Activated naive CD8-positive, alpha-beta T cell treated with anti-CD3 and anti-CD28 coated beads, Interleukin-2, amount 10 ng/mL, durations not matched to agents 7 days and 5 days (primary cell): ENCODE data around the gene KPNA6. TPM values are rescaled to one million over a fixed set of nuclear protein-coding genes. Genes with fewer than 3 reads are reported as not detected.

Experiments used
- ATAC-seq: fragments of 150-1000 bp; cut with Tn5 transposase; one replicate; pipeline ENCODE4 v1.10.0; 2021; ENCODE audit warnings: low read depth, moderate library complexity
- POLR2A ChIA-PET: fragments of 350-600 bp; sonication (Branson Sonifier 250); formaldehyde crosslinking; loops from one replicate; lab custom pipeline; 2021; ENCODE audit warnings: antibody characterized with exemption; lab: Charles Lee
- DNase-seq: peaks from one replicate; pipeline ENCODE4 v3.0.0; 2021
- H3K27ac Mint-ChIP-seq: one replicate; pipeline ENCODE4 v1.8.0; 2022; ENCODE audit warnings: mild to moderate bottlenecking, mixed read lengths
- H3K27me3 Mint-ChIP-seq: one replicate; pipeline ENCODE4 v1.8.0; 2022; ENCODE audit warnings: mild to moderate bottlenecking, moderate library complexity, mixed read lengths
- H3K36me3 Mint-ChIP-seq: one replicate; pipeline ENCODE4 v1.8.0; 2021; ENCODE audit warnings: mild to moderate bottlenecking, mixed read lengths
- H3K4me1 Mint-ChIP-seq: one replicate; pipeline ENCODE4 v1.8.0; 2021; ENCODE audit warnings: mixed read lengths
- H3K4me3 Mint-ChIP-seq: one replicate; pipeline ENCODE4 v1.8.0; 2022; ENCODE audit warnings: mild to moderate bottlenecking, moderate library complexity, mixed read lengths
- H3K9me3 Mint-ChIP-seq: one replicate; pipeline ENCODE4 v1.8.0; 2021; ENCODE audit warnings: mixed read lengths
- total RNA-seq, 2 experiments: library from RNA; stranded (reverse); gene quantifications; one replicate each; pipeline ENCODE4 v1.2.3, GENCODE V29; 2021

KPNA6 gene
- total RNA-seq, 2 experiments from 2014 or later, result 63.8 to 69.8 TPM

DNA sequence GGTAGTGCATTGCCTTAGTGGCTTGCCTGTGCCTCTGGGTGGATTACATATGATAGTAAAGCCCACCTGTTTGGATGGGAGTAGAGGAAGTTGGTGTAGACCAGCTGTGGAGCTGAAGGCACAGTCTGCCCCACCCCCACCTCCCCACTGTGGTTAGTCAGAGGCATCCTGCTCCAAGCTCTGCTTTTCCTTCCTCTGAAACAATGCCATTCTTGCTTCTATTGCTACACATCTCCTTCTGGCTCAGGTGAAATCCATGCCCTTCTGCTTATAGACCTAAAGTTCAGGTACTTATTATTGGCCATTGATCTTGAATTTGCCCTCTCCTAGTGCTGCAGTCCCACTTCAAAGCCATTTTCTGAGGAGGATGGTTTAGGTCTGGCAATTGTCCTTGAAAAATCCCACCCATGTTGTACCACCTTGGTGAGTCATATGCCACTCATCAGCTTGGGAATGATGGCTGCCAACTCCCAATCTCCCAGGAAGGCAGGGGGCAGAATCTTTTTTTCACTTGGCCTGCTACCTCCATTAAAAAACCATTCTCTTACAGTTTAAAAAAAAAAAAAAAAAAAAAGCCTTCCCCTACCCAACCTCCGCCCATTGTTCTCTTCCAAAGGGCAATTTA is 64.9 kb downstream of the KPNA6 start:
- Mint-ChIP-seq H3K4me1 (peaks cover 17% of the 10 kb centered on the region), H3K36me3 (peaks cover 35% of the 10 kb centered on the region), H3K27ac (peak overlapping the region; percentile 50), H3K27me3 (no peaks in the 10 kb centered on the region), H3K4me3 (peak overlapping the region; percentile 28), H3K9me3 (no peaks in the 10 kb centered on the region)
- no peak for DNase-seq
- ATAC-seq, result no peak
- POLR2A ChIA-PET, result interaction anchor here (0.6 kb wide), 1 partner anchor 118 kb away, joined by 4 read pairs; no protein-coding TSS in a partner anchor

DNA sequence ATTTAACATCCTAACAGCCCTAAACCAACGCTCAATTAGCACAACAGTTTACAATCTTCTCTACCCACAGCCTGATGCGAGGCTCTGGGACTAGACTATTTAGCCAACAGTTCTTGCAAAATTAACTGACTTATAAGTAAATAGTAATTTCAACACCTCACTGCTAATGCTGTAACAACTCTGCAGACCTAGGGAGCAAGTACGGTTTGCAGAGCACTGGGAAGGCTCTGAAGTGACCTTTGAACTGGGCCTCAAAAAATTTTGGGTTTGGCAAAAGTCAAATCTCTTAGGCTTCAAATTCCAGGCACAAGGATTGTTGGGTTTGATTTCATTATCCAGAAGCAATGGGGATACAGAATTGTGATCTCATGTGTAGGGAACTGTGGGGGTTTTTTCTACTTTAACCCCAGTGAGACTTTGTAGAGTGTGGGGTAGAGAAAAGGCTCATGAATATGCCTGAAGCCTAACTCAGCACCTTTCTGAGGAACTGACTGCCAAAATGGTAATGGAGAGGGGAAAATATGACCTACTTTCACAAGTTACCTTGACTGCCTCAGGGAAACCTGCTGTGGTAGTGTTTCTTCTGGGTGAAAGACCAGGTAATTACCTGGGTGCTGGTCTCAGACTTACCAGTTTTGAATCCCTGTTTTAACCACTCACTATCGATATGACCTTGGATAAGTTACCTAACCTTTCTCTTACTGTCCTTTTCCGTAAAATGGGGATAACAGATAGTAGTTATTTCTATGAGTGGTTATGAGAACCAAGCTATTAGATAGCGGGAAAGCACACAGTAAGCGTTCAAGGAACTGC is 70.7 kb downstream of the KPNA6 start:
- H3K36me3 Mint-ChIP-seq, result peaks cover 29% of the 10 kb centered on the region
- no peaks in the 10 kb centered on the region for H3K9me3 Mint-ChIP-seq
- H3K27ac Mint-ChIP-seq, result peak overlapping the region; percentile 98
- no peaks in the 10 kb centered on the region for H3K27me3 Mint-ChIP-seq
- no peak for DNase-seq
- peak overlapping the region; percentile 92 for H3K4me3 Mint-ChIP-seq
- no peak for ATAC-seq
- H3K4me1 Mint-ChIP-seq, result peaks cover 19% of the 10 kb centered on the region
- POLR2A ChIA-PET, result interaction anchor here (0.6 to 4.1 kb wide), 13 partner anchors 12 to 663 kb away, joined by 3 to 37 read pairs (median 7); partner anchors contain the start of genes CCDC28B, IQCC, KPNA6 and LCK

DNA sequence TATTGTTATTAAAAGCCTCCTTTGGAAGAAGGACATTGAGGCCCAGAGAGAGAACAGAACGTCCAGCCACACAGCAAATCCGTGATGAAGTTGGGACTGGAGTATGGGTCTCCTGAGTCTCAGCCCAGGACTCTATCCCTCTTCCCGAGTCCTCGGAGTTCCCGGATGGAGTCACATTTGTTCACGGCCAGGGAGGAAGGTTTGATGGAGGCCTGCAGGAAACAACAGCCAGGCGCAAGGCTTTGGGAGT is 71.3 kb downstream of the KPNA6 start:
- peak overlapping the region; percentile 92 for H3K4me3 Mint-ChIP-seq
- POLR2A ChIA-PET, result interaction anchor here (0.6 to 4.1 kb wide), 13 partner anchors 12 to 662 kb away, joined by 3 to 37 read pairs (median 7); partner anchors contain the start of genes CCDC28B, IQCC, KPNA6 and LCK
- peaks cover 23% of the 10 kb centered on the region for H3K4me1 Mint-ChIP-seq
- ATAC-seq, result no peak
- H3K27ac Mint-ChIP-seq, result peak overlapping the region; percentile 98
- no peaks in the 10 kb centered on the region for H3K27me3 Mint-ChIP-seq
- H3K9me3 Mint-ChIP-seq, result no peaks in the 10 kb centered on the region
- H3K36me3 Mint-ChIP-seq, result peaks cover 33% of the 10 kb centered on the region
- no peak for DNase-seq

DNA sequence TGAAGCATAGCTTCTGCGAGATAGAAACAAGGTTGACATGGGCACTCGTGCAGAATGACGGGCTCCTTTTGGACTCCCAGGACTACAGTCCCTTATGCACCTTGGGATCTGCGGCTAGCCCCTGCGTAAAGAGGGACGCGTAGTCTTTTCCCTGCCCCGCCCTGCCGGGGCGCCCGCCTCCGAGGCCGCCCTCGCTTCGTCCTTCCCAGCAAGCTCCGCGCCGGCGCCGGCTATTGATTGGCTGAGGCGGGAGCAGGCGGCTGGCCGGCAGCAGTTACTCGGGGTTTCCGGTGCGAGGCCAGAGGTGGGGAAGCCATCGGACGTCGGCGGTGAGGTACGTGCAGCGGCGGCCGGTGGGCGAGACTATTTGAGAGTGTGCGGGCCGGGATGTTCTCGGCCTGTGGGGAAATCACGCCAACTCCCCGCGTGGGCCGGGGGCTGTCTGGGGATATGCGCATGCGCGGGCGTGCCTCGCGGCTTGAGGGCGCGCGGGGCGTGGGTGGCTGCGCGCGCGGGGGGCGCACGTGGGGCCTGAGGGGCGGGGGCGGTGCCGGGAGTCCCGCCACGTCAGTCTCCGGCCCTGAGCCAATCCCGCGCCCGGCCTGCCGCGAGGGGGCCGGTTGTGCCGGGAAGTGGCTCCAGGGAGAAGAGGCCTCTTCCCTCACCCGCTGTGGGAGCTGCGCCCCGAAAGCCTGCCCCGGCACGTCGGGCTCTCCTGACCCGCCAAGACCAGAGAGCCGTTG is 71.8 kb downstream of the KPNA6 start, which contains the start of gene TXLNA:
TSS of gene TXLNA (plus strand) at position 233 of the 743 bp plus-strand sequence. CDS start 671 bp downstream, outside the sequence.
- DNase-seq (peak; percentile 93), ATAC-seq (peak; percentile 89)
- Mint-ChIP-seq H3K36me3 (peaks cover 35% of the 10 kb centered on the region), H3K27ac (peak within 1 kb of the TSS; percentile 98), H3K9me3 (no peaks in the 10 kb centered on the region), H3K4me3 (peak within 1 kb of the TSS; percentile 92), H3K4me1 (peaks cover 28% of the 10 kb centered on the region), H3K27me3 (no peaks in the 10 kb centered on the region)
- POLR2A ChIA-PET, result interaction anchor here (0.6 to 4.1 kb wide), 16 partner anchors 11 to 662 kb away, joined by 3 to 37 read pairs (median 5); partner anchors contain the start of genes CCDC28B, IQCC, KPNA6 and LCK

DNA sequence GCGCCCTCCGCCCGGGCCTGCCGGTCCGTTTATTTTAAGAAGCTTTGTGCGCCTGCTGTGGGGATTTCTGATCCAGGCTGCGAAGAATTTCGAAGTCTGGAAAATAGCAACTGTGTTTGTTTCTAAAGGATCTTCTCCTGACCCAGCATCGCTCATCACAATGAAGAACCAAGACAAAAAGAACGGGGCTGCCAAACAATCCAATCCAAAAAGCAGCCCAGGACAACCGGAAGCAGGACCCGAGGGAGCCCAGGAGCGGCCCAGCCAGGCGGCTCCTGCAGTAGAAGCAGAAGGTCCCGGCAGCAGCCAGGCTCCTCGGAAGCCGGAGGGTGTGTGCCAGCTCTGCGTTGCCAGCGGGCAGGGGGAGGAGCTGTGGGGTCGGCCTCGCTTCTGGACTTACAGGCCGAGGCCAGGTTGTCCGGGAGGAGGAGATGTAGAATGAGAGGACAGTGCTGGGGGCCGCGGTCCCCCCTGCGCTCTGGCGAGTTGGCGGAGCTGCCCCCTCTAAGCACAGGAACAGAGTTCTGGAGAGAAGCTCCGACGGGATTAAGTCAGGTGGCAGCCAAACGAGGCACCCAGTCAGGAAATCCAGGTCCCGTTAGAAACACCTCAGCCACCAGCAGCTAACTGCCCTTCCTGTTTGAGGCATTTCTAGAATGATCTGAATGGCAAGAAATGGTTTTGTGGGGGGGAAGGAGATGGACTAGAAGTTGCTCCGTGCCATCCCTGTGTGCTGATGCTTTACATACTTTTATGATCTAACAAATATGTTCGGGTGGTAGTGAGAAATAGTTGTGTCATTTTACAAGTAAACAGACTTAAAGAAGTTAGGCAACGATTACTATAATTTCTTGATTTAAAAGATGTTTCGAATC is 72.6 kb downstream of the KPNA6 start:
- DNase-seq, result peak; percentile 56
- peak overlapping the region; percentile 74 for H3K27ac Mint-ChIP-seq
- H3K4me3 Mint-ChIP-seq, result peak overlapping the region; percentile 92
- H3K4me1 Mint-ChIP-seq, result peaks cover 33% of the 10 kb centered on the region
- peaks cover 41% of the 10 kb centered on the region for H3K36me3 Mint-ChIP-seq
- peak; percentile 17 for ATAC-seq
- H3K27me3 Mint-ChIP-seq, result no peaks in the 10 kb centered on the region
- POLR2A ChIA-PET, result interaction anchor here (0.5 to 4.1 kb wide), 14 partner anchors 13 to 111 kb away, joined by 3 to 37 read pairs (median 8); partner anchors contain the start of genes CCDC28B, HDAC1, IQCC and KPNA6
- H3K9me3 Mint-ChIP-seq, result no peaks in the 10 kb centered on the region

DNA sequence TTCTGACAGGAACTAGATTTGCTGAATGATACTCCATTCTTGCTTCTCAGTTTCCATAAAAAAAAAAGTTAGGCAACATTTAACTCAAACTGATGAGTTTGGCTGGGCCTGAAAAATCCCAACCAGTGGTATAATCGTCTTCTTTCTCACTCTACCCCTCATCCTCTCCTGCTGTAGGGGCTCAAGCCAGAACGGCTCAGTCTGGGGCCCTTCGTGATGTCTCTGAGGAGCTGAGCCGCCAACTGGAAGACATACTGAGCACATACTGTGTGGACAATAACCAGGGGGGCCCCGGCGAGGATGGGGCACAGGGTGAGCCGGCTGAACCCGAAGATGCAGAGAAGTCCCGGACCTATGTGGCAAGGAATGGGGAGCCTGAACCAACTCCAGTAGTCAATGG is 73.2 kb downstream of the KPNA6 start:
- no peak for ATAC-seq
- POLR2A ChIA-PET, result interaction anchor here (0.6 to 4.1 kb wide), 10 partner anchors 12 to 111 kb away, joined by 3 to 37 read pairs (median 8); partner anchors contain the start of genes CCDC28B, HDAC1, IQCC and KPNA6
- H3K27ac Mint-ChIP-seq, result peak overlapping the region; percentile 75
- H3K36me3 Mint-ChIP-seq, result peaks cover 42% of the 10 kb centered on the region
- peaks cover 35% of the 10 kb centered on the region for H3K4me1 Mint-ChIP-seq
- H3K4me3 Mint-ChIP-seq, result peak overlapping the region; percentile 92
- DNase-seq, result no peak
- no peaks in the 10 kb centered on the region for H3K27me3 Mint-ChIP-seq
- no peaks in the 10 kb centered on the region for H3K9me3 Mint-ChIP-seq

DNA sequence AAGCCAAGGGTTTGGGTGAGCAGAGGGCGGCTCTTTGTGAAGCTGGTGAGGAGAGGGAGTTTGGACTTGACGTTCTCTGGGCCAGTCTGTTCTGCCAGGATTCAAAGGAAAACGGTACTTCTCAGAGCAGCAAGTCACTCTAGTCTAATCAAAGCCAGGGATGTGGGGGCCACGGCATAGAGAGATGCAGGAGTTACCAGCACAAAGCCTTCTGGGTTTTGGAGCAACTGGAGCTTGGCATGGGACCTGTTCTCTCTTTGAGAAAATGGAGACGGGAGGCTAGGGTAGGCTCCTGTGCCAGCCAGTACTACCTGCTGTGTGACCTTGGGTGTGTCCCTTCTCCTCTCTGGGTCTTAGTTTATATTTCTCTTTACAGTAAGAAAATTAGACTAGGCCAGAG is 73.7 kb downstream of the KPNA6 start:
- H3K27ac Mint-ChIP-seq, result peak overlapping the region; percentile 75
- H3K36me3 Mint-ChIP-seq, result peaks cover 45% of the 10 kb centered on the region
- peaks cover 40% of the 10 kb centered on the region for H3K4me1 Mint-ChIP-seq
- DNase-seq (no peak), ATAC-seq (no peak)
- POLR2A ChIA-PET, result interaction anchor here (0.6 to 4.1 kb wide), 7 partner anchors 11 to 63 kb away, joined by 3 to 37 read pairs (median 5); partner anchors contain the start of genes CCDC28B and IQCC
- H3K4me3 Mint-ChIP-seq, result peak overlapping the region; percentile 92
- no peaks in the 10 kb centered on the region for H3K9me3 Mint-ChIP-seq
- no peaks in the 10 kb centered on the region for H3K27me3 Mint-ChIP-seq

DNA sequence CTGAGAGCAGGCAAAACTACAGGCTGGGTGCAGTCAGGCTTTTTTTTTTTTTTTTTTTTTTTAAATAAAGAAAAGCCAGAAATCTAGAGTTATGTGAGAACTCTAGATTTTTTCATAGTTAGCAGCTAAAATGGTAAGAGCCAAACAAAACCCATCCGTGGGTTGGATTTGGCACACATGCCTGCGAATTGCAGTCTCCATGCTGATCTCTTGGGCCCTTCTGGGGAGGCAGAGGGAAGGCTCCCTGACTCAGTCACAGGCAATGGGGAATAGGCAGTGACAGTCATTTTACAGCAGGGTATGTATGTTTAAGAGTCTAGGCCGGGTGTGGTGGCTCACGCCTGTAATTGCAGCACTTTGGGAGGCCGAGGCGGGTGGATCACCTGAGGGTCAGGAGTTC is 74.2 kb downstream of the KPNA6 start:
- Mint-ChIP-seq H3K36me3 (peaks cover 44% of the 10 kb centered on the region), H3K27ac (no peak overlapping the region)

DNA sequence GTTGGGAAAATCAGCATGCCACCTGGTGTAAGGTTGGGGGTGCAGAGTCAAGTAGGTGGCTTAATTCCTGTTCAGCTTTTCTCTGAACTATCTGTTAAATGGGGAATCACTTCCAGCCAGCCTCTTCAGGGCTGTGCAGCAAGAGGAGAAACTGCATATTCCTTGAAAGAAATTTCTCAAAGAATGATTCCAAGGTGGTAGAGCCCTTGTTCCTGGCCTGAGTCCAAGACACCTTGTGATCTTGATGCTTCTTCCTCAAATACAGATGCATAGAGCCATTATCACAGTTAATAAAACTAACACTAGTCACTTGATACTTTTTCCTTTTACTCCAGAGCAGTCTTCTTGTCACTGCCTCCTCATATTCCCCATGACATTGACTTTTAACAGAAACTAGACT is 76.8 kb downstream of the KPNA6 start:
- no peaks in the 10 kb centered on the region for H3K27me3 Mint-ChIP-seq
- H3K4me1 Mint-ChIP-seq, result peaks cover 47% of the 10 kb centered on the region
- H3K27ac Mint-ChIP-seq, result peak overlapping the region; percentile 61
- H3K36me3 Mint-ChIP-seq, result peaks cover 53% of the 10 kb centered on the region
- ATAC-seq (no peak), DNase-seq (no peak)
- no peaks in the 10 kb centered on the region for H3K9me3 Mint-ChIP-seq
- H3K4me3 Mint-ChIP-seq, result peak overlapping the region; percentile 30
- POLR2A ChIA-PET, result interaction anchor here (0.6 to 1.7 kb wide), 3 partner anchors 12 to 920 kb away, joined by 3 to 4 read pairs (median 3); partner anchors contain the start of gene CCDC28B

More for the DNA sequence above, 74.2 kb downstream of the KPNA6 start:
- DNase-seq (no peak), ATAC-seq (no peak)
- Mint-ChIP-seq H3K4me1 (peaks cover 41% of the 10 kb centered on the region), H3K27me3 (no peaks in the 10 kb centered on the region), H3K9me3 (no peaks in the 10 kb centered on the region), H3K4me3 (peak overlapping the region; percentile 92)
- POLR2A ChIA-PET, result interaction anchor here (0.6 to 4.1 kb wide), 5 partner anchors 11 to 63 kb away, joined by 3 to 37 read pairs (median 5); partner anchors contain the start of gene CCDC28B

DNA sequence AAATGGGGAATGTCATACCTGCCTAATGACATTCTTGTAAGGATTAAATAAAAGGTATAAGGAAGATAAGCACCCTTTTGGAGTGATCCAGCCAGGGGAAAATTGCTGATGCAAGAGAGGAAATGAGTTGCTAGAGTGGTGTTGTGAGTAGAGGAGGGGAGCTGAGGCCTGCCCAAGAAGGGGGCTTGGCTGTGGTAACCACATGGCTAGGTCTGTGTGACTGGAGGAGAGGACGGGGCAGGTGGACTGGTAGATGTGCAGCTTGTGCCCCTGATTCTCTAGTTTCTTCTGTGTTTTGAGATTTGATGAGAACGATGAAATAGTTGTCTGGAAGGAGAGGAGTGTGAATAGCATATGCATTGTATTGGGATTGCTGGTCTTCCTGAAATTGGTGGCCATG is 78.2 kb downstream of the KPNA6 start:
- Mint-ChIP-seq H3K27me3 (no peaks in the 10 kb centered on the region), H3K4me3 (peak overlapping the region; percentile 24), H3K36me3 (peaks cover 51% of the 10 kb centered on the region), H3K4me1 (peaks cover 43% of the 10 kb centered on the region), H3K27ac (peak overlapping the region; percentile 92), H3K9me3 (no peaks in the 10 kb centered on the region)
- ATAC-seq, result peak; percentile 48
- no peak for DNase-seq
- POLR2A ChIA-PET, result interaction anchor here (1.0 kb wide), 1 partner anchor 14 kb away, joined by 3 read pairs; the partner anchor contains the start of gene CCDC28B

DNA sequence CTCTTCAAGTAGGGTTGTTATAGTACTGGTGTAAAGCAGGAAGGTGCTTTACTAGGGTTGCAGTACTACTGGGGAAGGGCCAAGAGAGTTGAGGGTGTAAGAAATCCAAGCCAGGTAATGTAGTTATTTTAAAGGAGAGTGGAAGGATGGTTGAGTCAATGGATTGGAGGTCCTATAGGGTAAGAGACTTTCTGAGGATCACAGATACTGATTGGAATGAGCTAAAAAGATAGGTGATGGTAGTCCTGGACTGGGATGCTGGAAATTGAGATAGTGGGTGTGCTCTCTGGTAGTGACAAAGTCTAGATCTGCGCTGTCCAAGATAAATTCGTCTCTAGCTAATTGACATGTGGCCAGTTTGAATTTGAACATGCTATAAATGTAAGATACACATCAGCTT is 78.6 kb downstream of the KPNA6 start:
- H3K4me1 Mint-ChIP-seq, result peaks cover 41% of the 10 kb centered on the region
- peak overlapping the region; percentile 92 for H3K27ac Mint-ChIP-seq
- H3K4me3 Mint-ChIP-seq, result peak overlapping the region; percentile 24
- H3K9me3 Mint-ChIP-seq, result no peaks in the 10 kb centered on the region
- ATAC-seq, result no peak
- no peak for DNase-seq
- no peaks in the 10 kb centered on the region for H3K27me3 Mint-ChIP-seq
- POLR2A ChIA-PET, result interaction anchor here (1.0 kb wide), 1 partner anchor 14 kb away, joined by 3 read pairs; the partner anchor contains the start of gene CCDC28B
- H3K36me3 Mint-ChIP-seq, result peaks cover 47% of the 10 kb centered on the region
